Stimulated activated CD4-positive, alpha-beta T cell treated with anti-CD3 and anti-CD28 coated beads, Interleukin-4, amount 100 ng/mL, for 1 hour (primary cell): ENCODE results near the gene HOXD4.

Experiments used
- DNase-seq: peaks from one replicate; pipeline ENCODE4 v3.0.0-alpha.2; 2020

Gene HOXD4

GRCh38 chr2:176127774-176128072 lies 23.6 kb upstream of the HOXD4 start:
- DNase-seq, result no peak

GRCh38 chr2:176128172-176128981 lies 23.0 kb upstream of the HOXD4 start:
- no peak for DNase-seq

GRCh38 chr2:176128982-176129796 lies 22.2 kb upstream of the HOXD4 start, which contains the start of gene HOXD8:
Gene HOXD8 (plus strand): TSS chr2:176129705. CDS start chr2:176130367, 662 bp downstream.
- DNase-seq, result peak; percentile 32

- DNase-seq, result no peak
Measured at GRCh38 chr2:176129813-176130146, 21.6 kb upstream of the HOXD4 start.

DNA sequence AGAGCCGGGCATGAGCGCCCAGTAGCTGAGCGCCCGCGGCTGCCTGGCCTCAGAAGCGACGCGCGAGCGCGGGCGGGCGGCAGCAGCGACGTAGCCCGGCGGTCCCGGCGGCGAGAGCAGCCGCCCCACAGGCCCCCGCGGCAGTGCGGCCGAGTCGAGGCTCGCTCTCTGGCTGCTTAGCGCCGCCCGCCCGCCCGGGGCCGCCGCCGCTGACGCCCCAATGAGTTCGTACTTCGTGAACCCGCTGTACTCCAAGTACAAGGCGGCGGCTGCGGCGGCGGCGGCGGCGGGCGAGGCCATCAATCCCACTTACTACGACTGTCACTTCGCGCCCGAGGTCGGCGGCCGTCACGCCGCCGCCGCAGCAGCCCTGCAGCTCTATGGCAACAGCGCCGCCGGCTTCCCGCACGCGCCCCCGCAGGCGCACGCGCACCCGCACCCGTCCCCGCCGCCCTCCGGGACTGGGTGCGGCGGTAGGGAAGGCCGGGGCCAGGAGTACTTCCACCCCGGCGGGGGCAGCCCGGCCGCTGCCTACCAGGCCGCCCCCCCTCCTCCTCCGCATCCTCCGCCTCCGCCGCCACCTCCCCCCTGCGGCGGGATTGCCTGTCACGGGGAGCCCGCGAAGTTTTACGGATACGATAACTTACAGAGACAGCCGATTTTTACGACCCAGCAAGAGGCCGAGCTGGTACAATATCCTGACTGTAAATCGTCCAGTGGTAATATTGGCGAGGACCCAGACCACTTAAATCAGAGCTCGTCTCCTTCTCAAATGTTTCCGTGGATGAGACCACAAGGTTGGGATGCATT lies 21.0 kb upstream of the HOXD4 start:
- peak; percentile 32 for DNase-seq

DNA sequence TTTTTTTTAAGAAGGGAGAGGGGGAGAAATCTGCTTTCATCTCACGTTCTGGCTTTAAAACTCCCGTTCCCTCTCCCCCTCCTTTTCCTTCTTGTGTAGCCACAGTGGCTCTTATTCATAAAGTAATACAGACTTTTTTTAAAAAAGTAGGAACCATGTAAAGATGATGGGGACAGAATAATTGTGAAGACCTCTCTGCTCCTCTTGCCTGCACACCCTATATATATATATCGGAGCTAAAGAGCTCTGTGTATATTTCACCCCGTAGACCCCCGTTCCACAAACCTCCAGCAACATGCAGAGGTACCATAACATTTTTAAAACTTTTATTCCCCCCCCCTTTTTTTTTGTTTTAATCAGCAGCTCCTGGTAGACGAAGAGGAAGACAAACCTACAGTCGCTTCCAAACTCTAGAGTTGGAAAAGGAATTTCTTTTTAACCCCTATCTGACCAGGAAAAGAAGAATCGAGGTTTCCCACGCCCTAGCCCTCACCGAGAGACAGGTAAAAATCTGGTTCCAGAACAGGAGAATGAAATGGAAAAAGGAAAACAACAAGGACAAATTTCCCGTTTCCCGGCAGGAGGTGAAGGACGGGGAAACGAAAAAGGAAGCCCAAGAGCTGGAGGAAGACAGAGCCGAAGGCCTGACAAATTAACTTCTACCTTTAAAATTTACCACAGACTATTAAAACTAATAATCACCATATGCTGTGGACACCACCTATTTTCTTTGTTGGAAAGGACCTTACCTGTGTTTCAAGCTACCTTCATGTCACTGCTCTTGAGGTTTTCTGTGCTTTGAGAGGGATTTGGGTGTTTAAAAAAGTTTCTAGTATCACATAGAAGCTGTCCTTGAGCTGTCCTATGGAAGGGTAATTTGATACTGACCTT lies 20.1 kb upstream of the HOXD4 start:
- no peak for DNase-seq

DNA sequence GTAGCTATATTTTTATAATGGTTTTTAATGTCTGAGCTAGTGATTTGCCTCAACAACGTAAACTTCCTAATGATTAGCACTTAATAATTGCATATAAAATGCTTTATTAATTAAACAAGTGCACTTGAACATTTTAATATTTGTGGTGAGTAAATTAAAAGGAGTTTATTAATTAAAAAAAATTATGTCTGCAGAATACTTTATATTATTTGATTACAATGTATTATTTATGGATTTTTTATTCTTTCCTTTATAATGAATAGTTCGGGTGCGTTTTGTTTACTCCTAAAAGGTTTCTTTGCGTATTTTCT lies 19.5 kb upstream of the HOXD4 start:
- no peak for DNase-seq

DNA sequence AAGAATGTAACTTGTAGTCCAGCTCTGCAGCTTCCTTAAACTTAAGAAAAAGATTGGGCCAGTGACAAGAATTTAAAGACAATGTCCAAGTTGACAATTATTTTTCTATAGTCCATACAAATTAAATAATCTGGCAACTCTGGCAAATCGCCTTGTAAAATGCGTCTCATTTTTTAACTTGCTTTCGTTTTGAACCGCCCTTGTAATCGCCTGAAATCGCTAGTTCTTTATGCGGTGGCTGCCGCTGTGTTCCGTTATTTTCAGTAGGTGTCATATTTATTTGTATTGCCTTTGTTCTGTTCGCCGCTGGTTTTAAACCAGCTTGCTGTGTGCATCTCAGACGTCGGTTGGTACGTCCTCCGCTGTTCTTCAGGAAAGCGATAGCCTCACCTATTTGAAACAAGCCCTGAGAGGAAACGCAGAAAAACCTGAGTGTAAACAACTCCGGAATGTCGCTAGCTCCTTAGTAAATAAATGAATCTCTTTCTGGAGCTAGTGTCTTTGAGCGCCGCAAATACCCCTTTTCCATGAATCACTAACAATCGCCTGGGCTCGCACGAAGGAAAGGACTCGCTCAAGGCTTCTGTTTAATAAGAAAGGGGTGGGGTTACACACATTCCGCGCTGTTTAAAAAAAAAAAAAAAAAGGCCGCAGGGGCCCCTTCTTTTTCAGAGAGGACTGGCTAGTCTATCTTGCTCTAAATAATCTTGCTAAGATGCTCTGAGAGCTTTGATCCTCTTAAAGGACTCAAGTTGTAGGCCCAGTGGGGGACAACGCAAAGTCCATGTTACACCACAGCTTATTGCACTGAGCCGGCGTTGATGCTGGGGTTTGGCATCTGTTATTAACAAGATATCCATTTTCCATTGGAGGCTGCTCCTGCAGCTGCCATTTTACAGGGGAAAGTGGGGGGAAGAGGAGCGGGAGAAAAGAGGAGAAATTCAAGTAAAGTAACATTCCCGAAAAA lies 18.9 kb upstream of the HOXD4 start:
- DNase-seq, result no peak

DNA sequence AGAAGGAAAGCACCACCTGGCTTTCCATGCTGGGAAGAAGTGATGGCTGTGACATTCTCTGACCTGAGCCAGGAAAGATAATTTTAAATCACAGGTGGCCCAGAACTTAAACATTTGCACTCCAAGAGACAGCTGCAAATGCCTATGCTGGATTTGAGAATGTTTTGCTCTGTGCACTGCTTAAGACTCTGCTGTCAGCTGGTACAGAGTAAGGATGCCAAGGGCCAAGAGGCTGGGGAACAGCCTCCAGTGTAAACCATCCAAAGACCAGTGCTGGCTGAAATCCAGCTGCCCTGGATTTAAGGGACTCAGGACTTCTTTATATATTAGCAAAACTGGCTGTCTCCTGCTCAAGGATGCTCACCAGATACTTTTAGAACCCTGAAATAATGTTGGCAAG lies 18.0 kb upstream of the HOXD4 start:
- DNase-seq, result no peak

DNA sequence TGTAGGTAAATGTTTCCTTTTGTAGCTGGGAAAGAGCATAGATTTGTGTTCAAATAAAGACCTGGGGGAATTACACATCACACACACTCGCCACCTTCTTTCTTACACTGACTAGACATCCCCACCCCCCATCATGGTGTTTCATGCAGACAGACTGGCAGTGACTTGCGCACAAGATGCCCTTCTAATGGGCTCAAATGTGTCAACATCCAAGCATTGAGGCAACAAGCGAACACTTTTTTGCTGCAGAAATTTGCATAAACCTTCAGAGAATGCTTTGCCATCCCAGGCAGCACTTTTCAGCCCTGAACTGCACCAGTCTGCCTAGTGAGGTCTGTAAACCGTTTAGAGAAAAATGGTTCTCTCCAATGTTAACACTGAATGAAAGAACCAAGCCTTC lies 17.3 kb upstream of the HOXD4 start:
- no peak for DNase-seq

GRCh38 chr2:176135035-176135440 lies 16.3 kb upstream of the HOXD4 start:
- DNase-seq, result no peak

DNA sequence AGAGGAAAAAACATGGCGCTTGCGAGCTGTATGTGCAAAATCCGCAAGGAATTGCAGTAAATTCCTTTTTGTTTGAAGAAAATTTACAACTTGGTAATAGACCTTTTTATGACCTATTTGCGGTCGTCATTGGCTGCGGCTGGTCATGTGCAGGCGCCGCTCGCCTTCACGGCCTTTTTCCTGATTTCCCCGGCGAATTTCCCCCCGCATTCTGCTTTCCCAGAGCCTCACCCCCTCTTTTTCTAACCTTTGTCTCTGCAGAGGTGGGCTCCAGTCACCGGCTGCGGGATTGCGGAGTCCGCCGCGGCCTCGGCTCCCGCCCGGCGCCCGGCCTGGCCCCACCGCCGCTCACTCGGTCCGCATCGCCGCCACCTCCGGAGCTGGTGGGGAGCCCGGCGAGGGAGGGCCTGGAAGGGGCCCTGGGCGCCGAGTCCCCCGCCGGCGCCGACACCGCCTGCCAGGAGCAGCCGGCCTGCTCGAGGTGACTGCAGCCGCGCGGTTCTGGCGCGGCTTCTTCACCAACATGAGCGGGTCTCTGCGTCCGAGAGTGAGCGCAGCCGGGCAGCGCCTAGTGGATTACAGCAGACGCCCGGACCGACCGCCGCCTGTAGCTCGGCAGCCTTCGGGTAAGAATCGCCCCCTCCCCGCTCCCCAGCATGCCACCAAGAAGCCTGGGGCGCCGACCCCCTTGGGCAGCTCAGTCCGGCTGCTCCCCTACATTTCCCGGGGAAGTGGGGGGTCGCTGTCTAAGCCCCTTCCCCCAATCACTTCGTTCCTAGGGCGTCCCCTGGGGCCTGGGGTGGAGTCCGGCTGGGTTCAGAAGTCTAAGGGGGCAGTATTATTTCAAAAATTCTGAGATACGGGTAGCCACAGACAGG lies 14.7 kb upstream of the HOXD4 start:
- no peak for DNase-seq

DNA sequence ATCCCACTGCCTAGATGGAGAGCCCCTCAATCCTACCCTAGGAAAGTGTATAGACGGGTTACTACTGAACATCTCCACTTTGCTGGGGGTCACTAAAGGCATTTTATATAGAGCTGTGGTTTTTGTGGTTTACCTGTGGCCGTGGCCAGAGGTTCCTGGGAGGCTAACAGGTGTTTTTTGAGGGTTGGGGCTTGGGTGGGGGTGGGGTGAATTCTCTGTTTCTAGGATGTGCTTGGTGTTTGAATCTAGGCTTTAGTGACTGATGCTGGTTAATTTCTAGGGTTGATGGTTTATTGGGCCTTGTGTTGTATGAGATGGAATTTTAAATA lies 14.1 kb upstream of the HOXD4 start:
- no peak for DNase-seq

DNA sequence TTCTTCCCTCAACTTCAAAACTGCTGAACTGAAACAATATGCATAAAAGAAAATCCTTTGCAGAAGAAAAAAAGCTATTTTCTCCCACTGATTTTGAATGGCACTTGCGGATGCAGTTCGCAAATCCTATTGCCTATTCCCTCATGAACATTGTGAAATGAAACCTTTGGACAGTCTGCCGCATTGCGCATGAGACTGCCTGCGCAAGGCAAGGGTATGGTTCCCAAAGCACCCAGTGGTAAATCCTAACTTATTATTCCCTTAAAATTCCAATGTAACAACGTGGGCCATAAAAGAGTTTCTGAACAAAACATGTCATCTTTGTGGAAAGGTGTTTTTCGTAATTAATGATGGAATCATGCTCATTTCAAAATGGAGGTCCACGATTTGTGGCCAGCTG lies 13.4 kb upstream of the HOXD4 start:
- no peak for DNase-seq

GRCh38 chr2:176138526-176138922 lies 12.8 kb upstream of the HOXD4 start:
- no peak for DNase-seq

GRCh38 chr2:176138923-176139660 lies 12.3 kb upstream of the HOXD4 start:
- DNase-seq, result no peak

DNA sequence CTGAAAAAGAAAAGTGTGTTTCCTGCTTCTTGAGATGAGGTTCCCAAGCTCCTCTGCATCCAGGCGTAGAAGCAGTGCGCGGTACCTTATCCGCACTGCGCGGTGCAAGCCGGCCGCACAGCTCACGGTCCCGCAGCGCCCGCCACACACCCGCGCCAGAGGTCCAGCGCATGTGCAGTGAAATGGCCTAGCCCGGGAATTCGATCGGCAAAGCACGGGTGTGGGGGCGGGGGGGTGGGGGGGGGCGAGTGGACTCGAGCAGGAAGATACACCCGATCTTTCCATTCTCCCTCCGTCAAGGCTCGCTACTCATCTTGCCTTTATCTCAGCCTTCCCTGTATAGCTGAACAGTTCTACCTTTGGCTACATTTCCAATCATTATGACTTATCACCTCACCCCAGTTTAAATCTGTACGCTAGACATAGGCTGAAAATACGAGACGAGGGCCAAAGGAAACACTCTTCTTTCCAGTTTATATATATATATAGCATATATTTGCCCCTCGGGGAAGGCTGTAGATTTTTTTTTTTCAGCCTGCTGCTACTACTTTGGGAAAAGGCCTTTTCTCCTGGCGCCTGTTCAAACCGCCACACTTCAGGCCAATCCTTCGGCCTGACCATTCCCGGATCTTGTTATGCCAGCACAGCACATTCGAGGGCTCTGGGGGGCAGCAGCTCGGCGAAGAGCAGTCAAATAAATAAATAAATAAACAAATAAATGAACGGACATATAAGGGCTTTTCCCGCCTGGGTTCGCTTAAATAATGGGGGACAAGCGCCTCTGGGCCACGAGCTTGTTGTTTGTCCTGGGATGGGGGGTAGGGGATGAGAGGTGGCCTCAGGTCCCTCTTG lies 11.5 kb upstream of the HOXD4 start:
- DNase-seq, result no peak

GRCh38 chr2:176140513-176141317 lies 10.6 kb upstream of the HOXD4 start:
- DNase-seq, result peak; percentile 66
